AG09309 (cell line): Measurements from ENCODE around the gene PCDHGA1.
"Not testable (repeated sequence)": the region's sequence is repeated elsewhere in the genome, so short reads cannot be mapped to it uniquely, and the experiment has no call there.

Source experiments
- DNase-seq: peaks from one replicate; pipeline ENCODE4 v3.0.0-alpha.2; 2010; ENCODE audit warnings: low read depth
- H3K4me3 ChIP-seq: 2 replicates; pipeline ENCODE4 v1.5.1; 2011; ENCODE audit warnings: mild to moderate bottlenecking, low read depth, low read length, moderate library complexity; ENCODE audit not compliant: control insufficient read depth
- TF ChIP-seq, protein P1 (sequence below): IDR thresholded peaks from 2 replicates; pipeline ENCODE4 v1.5.1; 2011; ENCODE audit warnings: mild to moderate bottlenecking, low read depth, low read length, inconsistent platforms; ENCODE audit not compliant: insufficient read depth, control insufficient read depth; ENCODE audit errors: missing control alignments

The PCDHGA1 gene

DNA sequence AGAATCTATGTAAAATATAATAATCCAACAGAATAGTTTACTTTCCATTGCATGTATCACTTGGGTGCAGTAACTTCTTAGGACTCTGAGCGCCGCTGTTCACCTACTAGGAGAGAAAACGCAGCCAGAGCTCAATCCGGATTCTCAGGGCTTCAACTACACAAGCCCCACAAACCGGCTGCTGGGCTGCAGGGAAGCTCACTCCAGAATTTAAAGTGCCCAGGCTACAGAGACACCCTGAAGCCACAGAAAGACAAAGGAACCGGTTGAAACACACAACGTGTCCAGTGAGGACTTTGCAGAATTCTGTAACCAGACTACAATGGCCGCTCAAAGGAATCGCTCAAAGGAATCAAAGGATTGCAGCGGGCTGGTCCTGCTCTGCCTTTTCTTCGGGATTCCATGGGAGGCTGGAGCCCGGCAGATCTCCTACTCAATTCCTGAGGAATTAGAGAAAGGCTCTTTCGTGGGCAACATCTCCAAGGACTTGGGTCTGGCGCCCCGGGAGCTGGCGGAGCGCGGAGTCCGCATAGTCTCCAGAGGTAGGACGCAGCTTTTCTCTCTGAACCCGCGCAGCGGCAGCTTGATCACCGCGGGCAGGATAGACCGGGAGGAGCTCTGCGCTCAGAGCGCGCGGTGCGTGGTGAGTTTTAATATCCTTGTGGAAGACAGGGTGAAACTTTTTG lies 82.7 kb downstream of the PCDHGA1 start, which contains the start of gene PCDHGA10:
TSS of gene PCDHGA10 (plus strand) at position 134 of the 686 bp plus-strand sequence. CDS start at position 323, 189 bp downstream.
- DNase-seq = no peak

DNA sequence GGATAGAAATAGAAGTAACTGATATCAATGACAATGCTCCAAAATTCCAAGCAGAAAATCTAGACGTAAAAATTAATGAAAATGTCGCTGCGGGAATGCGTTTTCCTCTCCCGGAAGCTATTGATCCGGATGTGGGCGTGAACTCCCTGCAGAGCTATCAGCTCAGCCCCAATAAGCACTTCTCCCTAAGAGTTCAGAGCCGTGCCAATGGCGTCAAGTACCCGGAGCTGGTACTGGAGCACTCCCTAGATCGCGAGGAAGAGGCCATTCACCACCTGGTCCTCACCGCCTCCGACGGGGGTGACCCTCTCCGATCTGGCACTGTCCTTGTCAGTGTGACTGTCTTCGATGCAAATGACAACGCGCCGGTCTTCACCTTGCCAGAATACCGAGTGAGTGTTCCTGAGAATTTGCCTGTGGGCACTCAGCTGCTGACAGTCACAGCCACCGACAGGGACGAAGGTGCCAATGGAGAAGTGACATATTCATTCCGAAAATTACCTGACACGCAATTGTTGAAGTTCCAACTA lies 83.3 kb downstream of the PCDHGA1 start:
- H3K4me3 ChIP-seq = peak overlapping the region; percentile 25

More for the DNA sequence above, 82.7 kb downstream of the PCDHGA1 start, which contains the start of gene PCDHGA10:
- peak within 1 kb of the TSS; percentile 25 for H3K4me3 ChIP-seq
- TF ChIP-seq, protein P1, sequence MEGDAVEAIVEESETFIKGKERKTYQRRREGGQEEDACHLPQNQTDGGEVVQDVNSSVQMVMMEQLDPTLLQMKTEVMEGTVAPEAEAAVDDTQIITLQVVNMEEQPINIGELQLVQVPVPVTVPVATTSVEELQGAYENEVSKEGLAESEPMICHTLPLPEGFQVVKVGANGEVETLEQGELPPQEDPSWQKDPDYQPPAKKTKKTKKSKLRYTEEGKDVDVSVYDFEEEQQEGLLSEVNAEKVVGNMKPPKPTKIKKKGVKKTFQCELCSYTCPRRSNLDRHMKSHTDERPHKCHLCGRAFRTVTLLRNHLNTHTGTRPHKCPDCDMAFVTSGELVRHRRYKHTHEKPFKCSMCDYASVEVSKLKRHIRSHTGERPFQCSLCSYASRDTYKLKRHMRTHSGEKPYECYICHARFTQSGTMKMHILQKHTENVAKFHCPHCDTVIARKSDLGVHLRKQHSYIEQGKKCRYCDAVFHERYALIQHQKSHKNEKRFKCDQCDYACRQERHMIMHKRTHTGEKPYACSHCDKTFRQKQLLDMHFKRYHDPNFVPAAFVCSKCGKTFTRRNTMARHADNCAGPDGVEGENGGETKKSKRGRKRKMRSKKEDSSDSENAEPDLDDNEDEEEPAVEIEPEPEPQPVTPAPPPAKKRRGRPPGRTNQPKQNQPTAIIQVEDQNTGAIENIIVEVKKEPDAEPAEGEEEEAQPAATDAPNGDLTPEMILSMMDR = peak; percentile 70

GRCh38 chr5:141414548-141415274 lies 84.4 kb downstream of the PCDHGA1 start:
- H3K4me3 ChIP-seq, DNase-seq: not testable (repeated sequence)

More for the DNA sequence above, 83.3 kb downstream of the PCDHGA1 start:
- TF ChIP-seq, protein P1 = no peak
- DNase-seq = no peak

DNA sequence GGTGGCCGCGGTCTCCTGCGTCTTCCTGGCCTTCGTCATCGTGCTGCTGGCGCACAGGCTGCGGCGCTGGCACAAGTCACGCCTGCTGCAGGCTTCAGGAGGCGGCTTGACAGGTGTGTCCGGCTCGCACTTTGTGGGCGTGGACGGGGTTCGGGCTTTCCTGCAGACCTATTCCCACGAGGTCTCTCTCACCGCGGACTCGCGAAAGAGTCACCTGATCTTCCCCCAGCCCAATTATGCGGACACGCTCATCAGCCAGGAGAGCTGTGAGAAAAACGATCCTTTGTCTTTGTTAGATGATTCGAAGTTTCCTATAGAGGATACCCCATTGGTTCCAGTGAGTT lies 84.9 kb downstream of the PCDHGA1 start:
- H3K4me3 ChIP-seq, DNase-seq: not testable (repeated sequence)

- DNase-seq = not testable (repeated sequence)
- TF ChIP-seq, protein P1 = peak; percentile 76
- H3K4me3 ChIP-seq = peak within 1 kb of the TSS; percentile 46
Observed at GRCh38 chr5:141417494-141418172, 87.3 kb downstream of the PCDHGA1 start, which contains the start of gene PCDHGB7. PCDHGB7 (plus strand) TSS chr5:141417677; CDS start chr5:141417860, 183 bp downstream.

DNA sequence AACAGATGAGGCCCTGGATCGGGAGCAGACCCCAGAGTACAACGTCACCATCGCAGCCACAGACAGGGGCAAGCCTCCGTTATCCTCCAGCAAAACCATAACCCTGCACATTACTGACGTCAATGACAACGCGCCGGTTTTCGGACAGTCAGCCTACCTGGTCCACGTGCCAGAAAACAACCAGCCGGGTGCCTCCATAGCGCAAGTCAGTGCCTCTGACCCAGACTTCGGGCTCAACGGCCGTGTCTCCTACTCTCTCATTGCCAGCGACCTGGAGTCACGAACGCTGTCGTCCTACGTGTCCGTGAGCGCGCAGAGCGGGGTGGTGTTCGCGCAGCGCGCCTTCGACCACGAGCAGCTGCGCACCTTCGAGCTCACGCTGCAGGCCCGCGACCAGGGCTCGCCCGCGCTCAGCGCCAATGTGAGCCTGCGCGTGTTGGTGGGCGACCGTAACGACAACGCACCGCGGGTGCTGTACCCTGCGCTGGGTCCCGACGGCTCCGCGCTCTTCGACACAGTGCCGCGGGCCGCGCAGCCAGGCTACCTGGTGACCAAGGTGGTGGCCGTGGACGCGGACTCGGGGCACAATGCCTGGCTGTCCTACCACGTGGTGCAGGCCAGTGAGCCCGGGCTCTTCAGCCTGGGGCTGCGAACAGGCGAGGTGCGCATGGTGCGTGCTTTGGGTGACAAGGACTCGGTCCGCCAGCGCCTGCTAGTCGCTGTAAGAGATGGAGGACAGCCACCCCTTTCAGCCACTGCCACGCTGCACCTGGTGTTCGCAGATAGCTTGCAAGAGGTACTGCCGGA lies 89.0 kb downstream of the PCDHGA1 start:
- H3K4me3 ChIP-seq = no peak overlapping the region

More for the DNA sequence above, 89.0 kb downstream of the PCDHGA1 start:
- no peak for DNase-seq
- TF ChIP-seq, protein P1 = no peak
